SU-DHL-6 (cell line): Measurements from ENCODE around the gene PDE4D.

Source experiments
- EZH2phosphoT487 ChIP-seq: fragments of 200-600 bp; sonication (generic), shearing (Covaris generic); conservative IDR thresholded peaks from 2 replicates; pipeline ENCODE4 v1.6.1; 2018; ENCODE audit warnings: mild to moderate bottlenecking, antibody characterized with exemption, low read length, moderate library complexity, mixed read lengths
- TF ChIP-seq, protein P1 (sequence below): fragments of 200-600 bp; sonication (generic); IDR thresholded peaks from one replicate; pipeline ENCODE4 v1.5.1; 2017; ENCODE audit warnings: antibody characterized with exemption, mild to moderate bottlenecking, low read length, moderate library complexity; ENCODE audit not compliant: insufficient read depth, poor library complexity, severe bottlenecking

DNA sequence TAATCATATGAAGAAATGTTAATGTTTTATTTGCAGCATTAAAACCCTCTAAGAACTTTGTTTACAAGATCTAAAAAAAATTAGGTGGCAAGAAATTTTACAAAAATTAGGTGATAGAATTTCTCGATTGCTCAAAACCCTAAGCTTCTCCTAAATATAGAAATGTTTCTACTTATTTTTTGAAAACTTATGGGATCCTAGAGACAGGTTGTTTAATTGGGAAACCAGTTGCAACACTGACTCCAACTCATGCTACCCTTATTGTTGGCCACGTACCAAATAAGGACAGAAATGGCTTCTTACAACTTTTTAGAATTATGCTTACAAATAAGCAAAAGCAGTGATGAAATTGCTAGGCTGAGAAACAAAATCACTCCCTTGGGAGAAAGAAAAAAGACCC is 531.1 kb downstream of the PDE4D start:
- TF ChIP-seq, protein P1, sequence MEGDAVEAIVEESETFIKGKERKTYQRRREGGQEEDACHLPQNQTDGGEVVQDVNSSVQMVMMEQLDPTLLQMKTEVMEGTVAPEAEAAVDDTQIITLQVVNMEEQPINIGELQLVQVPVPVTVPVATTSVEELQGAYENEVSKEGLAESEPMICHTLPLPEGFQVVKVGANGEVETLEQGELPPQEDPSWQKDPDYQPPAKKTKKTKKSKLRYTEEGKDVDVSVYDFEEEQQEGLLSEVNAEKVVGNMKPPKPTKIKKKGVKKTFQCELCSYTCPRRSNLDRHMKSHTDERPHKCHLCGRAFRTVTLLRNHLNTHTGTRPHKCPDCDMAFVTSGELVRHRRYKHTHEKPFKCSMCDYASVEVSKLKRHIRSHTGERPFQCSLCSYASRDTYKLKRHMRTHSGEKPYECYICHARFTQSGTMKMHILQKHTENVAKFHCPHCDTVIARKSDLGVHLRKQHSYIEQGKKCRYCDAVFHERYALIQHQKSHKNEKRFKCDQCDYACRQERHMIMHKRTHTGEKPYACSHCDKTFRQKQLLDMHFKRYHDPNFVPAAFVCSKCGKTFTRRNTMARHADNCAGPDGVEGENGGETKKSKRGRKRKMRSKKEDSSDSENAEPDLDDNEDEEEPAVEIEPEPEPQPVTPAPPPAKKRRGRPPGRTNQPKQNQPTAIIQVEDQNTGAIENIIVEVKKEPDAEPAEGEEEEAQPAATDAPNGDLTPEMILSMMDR = no peak
- TF ChIP-seq EZH2phosphoT487 = no peak
